Measurements from ENCODE around the gene NUPR1. TPM values are rescaled to one million over a fixed set of nuclear protein-coding genes. Genes with fewer than 3 reads are reported as not detected.
"Not testable (repeated sequence)": the region's sequence is repeated elsewhere in the genome, so short reads cannot be mapped to it uniquely, and the experiment has no call there.

The NUPR1 gene
- total RNA-seq, 1 donor from 2014 or later = not detected

DNA sequence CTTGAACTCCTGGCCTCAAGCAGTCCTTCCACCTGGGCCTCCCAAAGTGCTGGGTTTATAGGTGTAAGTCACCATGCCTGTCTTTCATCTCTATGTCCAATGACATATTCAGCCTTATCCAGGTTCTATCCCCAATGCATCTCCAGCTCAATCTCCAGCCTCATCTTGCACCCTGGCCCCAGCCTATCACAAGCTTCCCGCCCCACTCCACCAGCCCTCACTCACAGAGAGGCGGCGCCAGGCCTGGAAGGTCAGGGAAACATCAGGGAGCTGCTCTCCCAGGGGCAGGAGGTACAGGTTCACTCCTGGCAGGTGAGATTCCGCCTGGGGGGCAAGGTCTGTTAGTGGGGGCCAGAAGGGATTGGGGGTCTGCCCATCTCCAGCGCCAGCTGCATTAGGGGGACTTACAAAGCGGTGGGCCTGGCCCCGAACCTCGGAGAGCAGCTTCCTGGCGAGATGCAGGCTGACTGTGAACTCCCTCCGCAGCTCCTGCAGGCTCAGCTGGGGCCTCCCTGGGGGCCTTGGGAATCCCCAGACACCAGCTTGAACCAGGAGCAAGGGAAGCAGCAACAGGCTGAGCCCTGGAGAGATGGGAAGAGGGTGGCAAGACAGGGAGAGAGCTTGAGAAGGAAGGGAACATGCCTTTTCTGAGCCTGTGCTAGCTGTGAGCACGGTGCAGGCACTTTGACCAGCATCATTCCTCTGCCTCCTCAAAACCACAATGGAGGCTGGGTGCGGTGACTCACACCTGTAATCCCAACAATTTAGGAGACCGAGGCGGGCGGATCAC lies 35.1 kb downstream of the NUPR1 start:
- H3K27me3 Mint-ChIP-seq = peaks cover 2% of the 10 kb centered on the region
- peaks cover under 1% of the 10 kb centered on the region for H3K36me3 Mint-ChIP-seq (ENCODE audit: low read depth)
- no peak overlapping the region for H3K4me3 Mint-ChIP-seq
- peaks cover 25% of the 10 kb centered on the region for H3K4me1 Mint-ChIP-seq
- no peak for DNase-seq
- no peak overlapping the region for H3K27ac Mint-ChIP-seq
- intact Hi-C loops (cut with micrococcal nuclease) = no loop called here
- no peaks in the 10 kb centered on the region for H3K9me3 Mint-ChIP-seq

- intact Hi-C loops (cut with micrococcal nuclease) = no loop called here
These were observed 36.5 kb downstream of the NUPR1 start for GRCh38 chr16:28502290-28502689.

GRCh38 chr16:28501258-28502232 lies 37.2 kb downstream of the NUPR1 start:
- H3K9me3 Mint-ChIP-seq = no peaks in the 10 kb centered on the region
- intact Hi-C loops (cut with micrococcal nuclease) = no loop called here
- H3K4me1 Mint-ChIP-seq = peaks cover 20% of the 10 kb centered on the region

More at GRCh38 chr16:28502290-28502689, 36.5 kb downstream of the NUPR1 start:
- Mint-ChIP-seq H3K4me3 (no peak overlapping the region), H3K27ac (no peak overlapping the region), H3K9me3 (no peaks in the 10 kb centered on the region), H3K27me3 (peaks cover 2% of the 10 kb centered on the region), H3K4me1 (peaks cover 20% of the 10 kb centered on the region), H3K36me3 (ENCODE audit: low read depth) (peaks cover 3% of the 10 kb centered on the region)
- no peak for DNase-seq

DNA sequence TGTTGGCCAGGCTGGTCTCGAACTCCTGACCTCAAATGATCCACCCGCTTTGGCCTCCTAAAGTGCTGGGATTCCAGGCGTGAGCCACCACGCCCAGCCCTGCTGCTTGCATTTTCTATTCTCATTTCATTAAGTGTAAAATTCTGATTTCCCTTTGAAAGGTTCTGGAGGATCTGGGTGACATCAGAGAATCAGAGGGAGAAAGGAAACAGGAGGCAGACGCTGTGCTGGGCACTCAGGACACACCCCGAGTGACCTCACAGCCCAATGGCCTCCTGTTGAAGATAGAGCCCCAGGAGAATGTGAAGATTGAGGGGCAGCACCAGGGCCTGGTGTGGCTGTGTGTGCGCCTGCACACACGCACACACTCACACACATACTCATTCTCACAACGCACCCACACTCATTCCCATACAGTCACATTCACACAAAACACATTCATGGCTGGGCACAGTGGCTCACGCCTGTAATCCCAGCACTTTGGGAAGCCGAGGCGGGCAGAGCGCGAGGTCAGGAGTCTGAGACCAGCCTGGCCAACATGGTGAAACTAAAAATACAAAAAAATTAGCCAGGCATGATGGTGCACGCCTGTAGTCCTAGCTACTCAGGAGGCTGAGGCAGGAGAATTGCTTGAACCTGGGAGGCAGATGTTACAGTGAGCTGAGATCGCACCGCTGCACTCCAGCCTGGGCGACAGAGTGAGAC lies 38.1 kb downstream of the NUPR1 start:
- H3K27ac Mint-ChIP-seq; DNase-seq; H3K4me3 Mint-ChIP-seq; H3K9me3 Mint-ChIP-seq; H3K27me3 Mint-ChIP-seq; H3K36me3 Mint-ChIP-seq (ENCODE audit: low read depth); intact Hi-C loops (cut with micrococcal nuclease): not testable (repeated sequence)
- H3K4me1 Mint-ChIP-seq = peaks cover 28% of the 10 kb centered on the region

More at GRCh38 chr16:28501258-28502232, 37.2 kb downstream of the NUPR1 start:
- DNase-seq = no peak
- Mint-ChIP-seq H3K4me3 (no peak overlapping the region), H3K27me3 (peaks cover 2% of the 10 kb centered on the region), H3K36me3 (ENCODE audit: low read depth) (peaks cover 7% of the 10 kb centered on the region), H3K27ac (no peak overlapping the region)

- no peak overlapping the region for H3K4me3 Mint-ChIP-seq
- no peaks in the 10 kb centered on the region for H3K27me3 Mint-ChIP-seq
- H3K4me1 Mint-ChIP-seq = peaks cover 35% of the 10 kb centered on the region
- intact Hi-C loops (cut with micrococcal nuclease) = no loop called here
- DNase-seq = no peak
- H3K36me3 Mint-ChIP-seq (ENCODE audit: low read depth) = peaks cover 7% of the 10 kb centered on the region
- H3K27ac Mint-ChIP-seq = no peak overlapping the region
- H3K9me3 Mint-ChIP-seq = no peaks in the 10 kb centered on the region
These were observed 38.9 kb downstream of the NUPR1 start for GRCh38 chr16:28499854-28500253.

DNA sequence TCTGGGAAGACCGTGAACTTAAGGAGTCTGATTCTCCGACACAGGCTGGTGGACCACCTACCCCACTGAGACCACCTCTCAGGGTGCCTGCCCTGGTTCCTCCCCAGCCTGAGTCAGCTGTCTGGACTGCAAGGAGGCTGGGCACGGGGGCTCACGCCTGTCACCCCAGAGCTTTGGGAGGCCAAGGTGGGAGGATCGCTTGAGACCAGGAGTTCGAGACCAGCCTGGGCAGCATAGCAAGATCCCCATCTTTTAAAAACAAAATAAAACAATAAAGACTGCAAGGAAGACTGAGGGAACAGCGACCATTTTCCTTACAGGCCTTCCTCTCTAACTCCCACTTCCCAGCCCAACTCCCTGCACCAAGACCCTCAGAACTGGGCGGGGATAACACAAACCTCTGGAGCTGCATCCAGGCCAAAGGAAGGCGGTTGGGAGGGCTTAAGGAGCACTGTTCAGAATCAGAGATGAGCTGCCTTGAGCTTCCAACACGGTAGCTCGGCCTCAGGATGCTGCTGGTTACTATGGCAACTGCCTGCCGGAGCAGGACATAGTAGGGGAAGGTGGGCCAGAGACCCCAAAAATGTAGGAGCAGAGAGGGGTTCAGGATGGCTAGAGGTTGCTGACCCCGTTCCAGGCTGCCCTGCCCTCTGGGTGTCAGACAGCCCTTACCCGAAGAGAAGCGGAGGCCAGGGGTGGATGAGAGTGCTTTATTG lies 40.0 kb downstream of the NUPR1 start:
- Mint-ChIP-seq H3K27me3 (no peaks in the 10 kb centered on the region), H3K4me1 (peaks cover 45% of the 10 kb centered on the region), H3K9me3 (no peaks in the 10 kb centered on the region), H3K27ac (no peak overlapping the region), H3K36me3 (ENCODE audit: low read depth) (peaks cover 7% of the 10 kb centered on the region), H3K4me3 (no peak overlapping the region)
- no peak for DNase-seq
- intact Hi-C loops (cut with micrococcal nuclease) = no loop called here

- H3K27me3 Mint-ChIP-seq = no peaks in the 10 kb centered on the region
These were observed 40.7 kb downstream of the NUPR1 start for GRCh38 chr16:28497861-28498599.

DNA sequence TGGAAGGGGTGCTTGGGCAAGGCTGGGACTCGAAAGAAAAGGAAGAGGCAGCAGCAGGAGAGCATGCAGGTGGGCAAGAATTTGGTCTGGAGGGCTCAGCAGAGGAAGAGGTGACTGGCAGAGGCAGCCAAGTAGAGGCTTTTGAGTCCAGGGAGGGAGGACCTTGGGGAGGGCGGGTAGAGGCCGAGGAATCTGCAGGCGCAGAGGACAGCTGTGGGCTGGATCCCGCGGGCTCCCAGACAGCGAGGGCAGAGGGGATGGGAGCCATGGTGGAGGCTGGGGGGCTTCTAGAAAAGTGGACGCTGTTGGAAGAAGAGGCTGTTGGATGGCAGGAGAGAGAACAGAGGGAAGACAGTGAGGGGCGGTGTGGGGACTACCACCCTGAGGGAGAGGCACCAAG lies 41.4 kb downstream of the NUPR1 start:
- H3K4me3 Mint-ChIP-seq = no peak overlapping the region
- no peaks in the 10 kb centered on the region for H3K9me3 Mint-ChIP-seq
- no peaks in the 10 kb centered on the region for H3K27me3 Mint-ChIP-seq
- peak overlapping the region; percentile 65 for H3K27ac Mint-ChIP-seq
- intact Hi-C loops (cut with micrococcal nuclease) = no loop called here
- H3K4me1 Mint-ChIP-seq = peaks cover 53% of the 10 kb centered on the region
- no peak for DNase-seq
- H3K36me3 Mint-ChIP-seq (ENCODE audit: low read depth) = peaks cover 7% of the 10 kb centered on the region

More at GRCh38 chr16:28497861-28498599, 40.7 kb downstream of the NUPR1 start:
- DNase-seq = no peak
- peaks cover 7% of the 10 kb centered on the region for H3K36me3 Mint-ChIP-seq (ENCODE audit: low read depth)
- peak overlapping the region; percentile 65 for H3K27ac Mint-ChIP-seq
- intact Hi-C loops (cut with micrococcal nuclease) = no loop called here
- no peak overlapping the region for H3K4me3 Mint-ChIP-seq
- H3K4me1 Mint-ChIP-seq = peaks cover 50% of the 10 kb centered on the region
- no peaks in the 10 kb centered on the region for H3K9me3 Mint-ChIP-seq

DNA sequence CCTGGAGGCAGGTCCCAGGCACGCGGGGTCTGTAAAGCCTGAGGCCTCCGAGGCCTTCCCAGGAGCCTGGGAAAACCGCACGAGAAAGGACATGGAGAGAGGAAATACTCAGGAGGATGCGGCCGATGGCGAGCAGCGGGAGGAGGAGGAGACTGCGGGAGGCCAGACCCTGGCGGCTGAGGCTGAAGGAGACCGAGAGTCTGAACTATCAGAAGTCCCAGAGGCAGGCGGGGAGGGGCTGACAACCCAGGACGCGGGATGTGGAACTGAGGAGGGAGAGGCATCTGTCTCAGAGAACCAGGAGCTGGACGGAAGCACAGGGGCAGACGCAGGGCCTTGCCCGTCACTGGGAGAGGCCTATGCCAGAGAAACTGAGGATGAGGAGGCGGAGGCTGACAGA lies 41.9 kb downstream of the NUPR1 start:
- no peak for DNase-seq
- Mint-ChIP-seq H3K36me3 (ENCODE audit: low read depth) (peaks cover 8% of the 10 kb centered on the region), H3K9me3 (no peaks in the 10 kb centered on the region), H3K4me1 (peaks cover 53% of the 10 kb centered on the region), H3K27me3 (no peaks in the 10 kb centered on the region), H3K4me3 (no peak overlapping the region), H3K27ac (peak overlapping the region; percentile 98)
- intact Hi-C loops (cut with micrococcal nuclease) = no loop called here

GRCh38 chr16:28495795-28496749 lies 42.7 kb downstream of the NUPR1 start:
- H3K4me3 Mint-ChIP-seq = peak overlapping the region; percentile 97
- no peaks in the 10 kb centered on the region for H3K9me3 Mint-ChIP-seq
- no peaks in the 10 kb centered on the region for H3K27me3 Mint-ChIP-seq
- H3K4me1 Mint-ChIP-seq = peaks cover 56% of the 10 kb centered on the region
- intact Hi-C loops (cut with micrococcal nuclease) = no loop called here
- peak; percentile 59 for DNase-seq
- peak overlapping the region; percentile 98 for H3K27ac Mint-ChIP-seq
- peaks cover 12% of the 10 kb centered on the region for H3K36me3 Mint-ChIP-seq (ENCODE audit: low read depth)

DNA sequence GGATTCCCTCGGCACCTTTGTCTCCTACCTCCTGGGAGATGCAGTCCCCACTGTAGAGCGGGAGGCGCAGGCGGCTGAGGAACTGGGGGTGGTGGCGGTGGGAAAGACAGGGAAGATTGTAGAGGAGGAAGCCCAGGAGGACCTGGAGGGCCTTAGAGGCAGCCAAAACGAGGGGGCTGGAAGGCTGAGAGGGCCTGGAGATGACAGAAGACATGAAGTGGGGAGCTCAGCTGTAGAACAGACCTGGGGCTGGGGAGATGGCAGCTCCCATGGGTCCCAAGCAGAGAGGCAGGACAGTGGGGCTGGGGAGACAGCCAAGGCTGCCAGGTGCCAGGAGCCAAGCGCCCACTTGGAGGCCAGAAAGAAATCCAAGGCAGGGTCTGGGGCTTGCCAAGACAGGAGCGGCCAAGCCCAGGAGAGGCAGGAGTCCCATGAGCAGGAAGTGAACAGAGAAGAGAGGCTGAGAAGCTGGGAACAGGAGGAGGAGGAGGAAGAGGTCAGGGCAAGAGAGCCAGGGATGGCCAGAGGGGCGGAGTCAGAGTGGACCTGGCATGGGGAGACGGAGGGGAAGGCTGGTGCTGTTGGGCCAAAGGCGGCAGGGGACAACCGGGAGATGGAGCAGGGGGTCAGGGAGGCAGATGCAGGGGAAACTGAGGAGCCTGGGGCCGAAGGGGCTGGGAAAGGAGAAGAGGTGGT lies 43.5 kb downstream of the NUPR1 start:
- Mint-ChIP-seq H3K36me3 (ENCODE audit: low read depth) (peaks cover 12% of the 10 kb centered on the region), H3K4me3 (peak overlapping the region; percentile 97), H3K27me3 (no peaks in the 10 kb centered on the region), H3K27ac (peak overlapping the region; percentile 98), H3K9me3 (no peaks in the 10 kb centered on the region), H3K4me1 (peaks cover 55% of the 10 kb centered on the region)
- intact Hi-C loops (cut with micrococcal nuclease) = no loop called here
- peak; percentile 65 for DNase-seq

Data from activated CD4-positive, alpha-beta T cell treated with anti-CD3 and anti-CD28 coated beads, Interleukin-2, amount 10 ng/mL, durations not matched to agents 24 days and 14 days (primary cell).